AG09309 (cell line): ENCODE data around the gene LRMDA.

Experiments used
- DNase-seq: peaks from one replicate; pipeline ENCODE4 v3.0.0-alpha.2; 2010; ENCODE audit warnings: low read depth
- H3K4me3 ChIP-seq: 2 replicates; pipeline ENCODE4 v1.5.1; 2011; ENCODE audit warnings: mild to moderate bottlenecking, low read depth, low read length, moderate library complexity; ENCODE audit not compliant: control insufficient read depth
- CTCF ChIP-seq: IDR thresholded peaks from 2 replicates; pipeline ENCODE4 v1.5.1; 2011; ENCODE audit warnings: mild to moderate bottlenecking, low read depth, low read length, inconsistent platforms; ENCODE audit not compliant: insufficient read depth, control insufficient read depth; ENCODE audit errors: missing control alignments

LRMDA gene

GRCh38 chr10:76291885-76292284 lies 860.5 kb downstream of the LRMDA start:
- DNase-seq, result no peak
- H3K4me3 ChIP-seq, result no peak overlapping the region
- no peak for TF ChIP-seq CTCF

GRCh38 chr10:76296957-76297356 lies 865.5 kb downstream of the LRMDA start:
- no peak overlapping the region for H3K4me3 ChIP-seq
- no peak for DNase-seq
- TF ChIP-seq CTCF, result no peak

- no peak for DNase-seq
- H3K4me3 ChIP-seq, result no peak overlapping the region
- no peak for TF ChIP-seq CTCF
Measured at GRCh38 chr10:76297358-76297757, 865.9 kb downstream of the LRMDA start.

GRCh38 chr10:76297780-76298281 lies 866.4 kb downstream of the LRMDA start:
- no peak for DNase-seq
- H3K4me3 ChIP-seq, result no peak overlapping the region
- no peak for TF ChIP-seq CTCF

- no peak overlapping the region for H3K4me3 ChIP-seq
- TF ChIP-seq CTCF, result no peak
- no peak for DNase-seq
Measured at GRCh38 chr10:76298329-76298728, 866.9 kb downstream of the LRMDA start.

GRCh38 chr10:76299501-76299900 lies 868.1 kb downstream of the LRMDA start:
- no peak for DNase-seq
- no peak for TF ChIP-seq CTCF
- H3K4me3 ChIP-seq, result no peak overlapping the region

- no peak for DNase-seq
- TF ChIP-seq CTCF, result no peak
- no peak overlapping the region for H3K4me3 ChIP-seq
Measured at GRCh38 chr10:76301211-76301610, 869.8 kb downstream of the LRMDA start.
